NOMO-1 (cell line): Measurements from ENCODE around the gene PARP3.
"Not testable (repeated sequence)": the region's sequence is repeated elsewhere in the genome, so short reads cannot be mapped to it uniquely, and the experiment has no call there.

Experiments
- DNase-seq, 2 experiments: peaks; one replicate each; lab custom pipeline; 2025; ENCODE audit not compliant: unreplicated experiment in 2 of 2; lab: John Stamatoyannopoulos, UW

The PARP3 gene

GRCh38 chr3:51941798-51942602 is at the start of gene PARP3, which contains the start of gene RRP9:
PARP3 (plus strand) TSS chr3:51942363; CDS start chr3:51943356, 993 bp downstream.
RRP9 (minus strand) TSS chr3:51941904; CDS start chr3:51941867, 37 bp downstream.
- DNase-seq: peak; percentile 100

- DNase-seq: no peak
These were observed 47.8 kb upstream of the PARP3 start for GRCh38 chr3:51894391-51894790.

GRCh38 chr3:51894939-51895338 is 47.2 kb upstream of the PARP3 start:
- no peak for DNase-seq

- no peak for DNase-seq
These were observed 45.4 kb upstream of the PARP3 start for GRCh38 chr3:51896607-51897305.

- DNase-seq: no peak
These were observed 44.8 kb upstream of the PARP3 start for GRCh38 chr3:51897391-51897790.

GRCh38 chr3:51900043-51900442 is 42.1 kb upstream of the PARP3 start:
- DNase-seq: not testable (repeated sequence)

GRCh38 chr3:51902361-51902760 is 39.8 kb upstream of the PARP3 start:
- not testable (repeated sequence) for DNase-seq

GRCh38 chr3:51904034-51904823 is 37.9 kb upstream of the PARP3 start:
- DNase-seq: no peak

- no peak for DNase-seq
These were observed 34.1 kb upstream of the PARP3 start for GRCh38 chr3:51908026-51908425.

GRCh38 chr3:51916418-51916817 is 25.7 kb upstream of the PARP3 start:
- no peak for DNase-seq

GRCh38 chr3:51921081-51921578 is 21.0 kb upstream of the PARP3 start:
- no peak for DNase-seq

- DNase-seq: no peak
These were observed 14.8 kb upstream of the PARP3 start for GRCh38 chr3:51927061-51927977.

GRCh38 chr3:51928438-51928837 is 13.7 kb upstream of the PARP3 start:
- no peak for DNase-seq

GRCh38 chr3:51928981-51929380 is 13.2 kb upstream of the PARP3 start:
- DNase-seq: not testable (repeated sequence)

- peak in 1 of 2 experiments; percentile 14 for DNase-seq
These were observed 12.7 kb upstream of the PARP3 start for GRCh38 chr3:51929420-51930003.

GRCh38 chr3:51930439-51930838 is 11.7 kb upstream of the PARP3 start:
- no peak for DNase-seq

GRCh38 chr3:51931756-51932155 is 10.4 kb upstream of the PARP3 start:
- no peak for DNase-seq

- no peak for DNase-seq
These were observed 9.4 kb upstream of the PARP3 start for GRCh38 chr3:51932471-51933370.
